ENCODE measurements around the gene MYH6.

MYH6 gene

DNA sequence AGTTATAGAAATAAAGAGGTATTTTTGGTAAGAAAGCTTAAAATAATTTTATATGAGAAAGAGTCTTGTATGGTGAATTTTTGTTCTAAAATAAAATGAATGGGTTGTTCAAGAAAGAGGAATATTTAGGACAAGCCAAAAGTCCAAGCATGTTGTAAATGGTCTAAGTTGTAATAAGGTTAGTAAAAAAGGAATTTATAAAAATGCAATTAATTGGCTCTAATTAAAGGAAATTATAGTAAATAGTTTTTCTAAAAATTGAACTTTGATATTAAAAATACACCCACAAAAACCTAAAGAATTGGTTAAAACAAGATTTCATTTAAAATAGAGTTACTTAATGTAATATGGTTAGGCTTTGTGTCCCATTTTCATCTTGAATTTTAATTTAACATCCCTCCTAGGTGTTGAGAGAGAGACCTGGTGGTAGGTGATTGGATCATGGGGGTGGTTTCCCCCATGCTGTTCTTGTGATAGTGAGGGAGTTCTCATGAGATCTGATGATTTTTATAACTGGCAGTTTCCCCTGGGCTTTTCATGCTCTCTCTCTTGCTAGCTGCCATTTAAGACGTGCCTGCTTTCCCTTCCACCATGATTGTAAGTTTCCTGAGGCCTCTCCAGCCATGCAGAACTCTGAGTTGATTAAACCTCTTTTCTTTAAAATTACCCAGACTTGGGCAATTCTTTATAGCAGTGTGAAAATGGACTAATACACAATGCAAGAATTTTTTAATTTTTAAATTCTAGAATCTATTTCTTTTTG, 68.4 kb downstream of the MYH6 start:
- DNase-seq, result no peak

GRCh38 chr14:23335623-23336022, 72.5 kb downstream of the MYH6 start:
- no peak for DNase-seq

Measured in amygdala (tissue), 56 donors.